Coronary artery (tissue), 2 donors: ENCODE data around the gene FLRT2.

Experiments used
- DNase-seq: peaks from one replicate; pipeline ENCODE4 v3.0.0-alpha.2; 2017; ENCODE audit warnings: low spot score
- H3K27ac ChIP-seq, 2 donors: fragments of 200-600 bp; sonication (generic); one replicate each; pipeline ENCODE4 v1.5.1; 2016 to 2019
- H3K4me3 ChIP-seq: fragments of 200-600 bp; sonication (generic); 2 replicates; pipeline ENCODE4 v1.5.1; 2016; ENCODE audit warnings: mild to moderate bottlenecking, moderate library complexity
- CTCF ChIP-seq: fragments of 200-600 bp; sonication (generic); IDR thresholded peaks from one replicate; pipeline ENCODE4 v1.5.1; 2019; ENCODE audit warnings: antibody characterized with exemption

The FLRT2 gene

DNA sequence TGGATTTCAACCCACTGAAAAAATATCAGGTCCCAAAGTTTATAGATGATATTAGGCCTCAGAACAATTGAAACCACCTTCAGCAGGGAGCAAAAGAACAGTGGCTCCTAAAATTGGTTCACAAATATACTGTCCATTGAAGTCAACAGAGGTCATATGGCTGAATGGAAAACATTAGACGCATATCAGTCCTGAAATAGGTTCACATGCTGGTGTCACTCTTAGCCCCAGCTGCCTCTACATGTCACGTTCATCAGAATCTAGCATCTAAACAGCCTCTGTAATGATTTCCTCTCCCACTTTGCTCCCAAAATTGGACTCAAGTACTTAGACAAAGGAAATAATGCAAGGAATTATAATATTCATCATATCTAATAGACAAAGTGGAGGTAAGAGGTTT lies 8.7 kb downstream of the FLRT2 start:
- no peak for DNase-seq
- Histone ChIP-seq H3K27ac (peak overlapping the region in 1 of 2 donors; percentile 9), H3K4me3 (no peak overlapping the region)
- no peak for TF ChIP-seq CTCF

DNA sequence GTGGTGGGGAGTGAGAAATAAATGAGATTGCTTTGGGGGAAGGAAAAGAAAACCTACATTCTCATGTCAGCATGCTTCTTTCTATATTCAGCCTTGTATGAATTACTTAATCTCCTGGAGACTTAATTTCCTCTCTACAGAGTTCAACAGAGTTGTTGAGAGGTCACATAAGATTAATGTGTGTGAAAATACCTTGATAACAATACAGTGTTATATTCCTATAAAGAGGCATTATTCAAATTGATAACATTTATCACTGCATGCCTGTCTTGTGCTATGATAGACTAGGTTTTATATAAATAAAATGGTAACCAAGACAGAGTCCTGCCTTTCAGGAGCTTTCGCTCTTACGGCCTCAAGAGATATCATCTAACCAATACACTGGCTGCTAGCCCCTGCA lies 9.6 kb downstream of the FLRT2 start:
- DNase-seq, result no peak
- H3K4me3 ChIP-seq, result no peak overlapping the region
- no peak overlapping the region for H3K27ac ChIP-seq
- no peak for TF ChIP-seq CTCF

- H3K4me3 ChIP-seq, result no peak overlapping the region
- H3K27ac ChIP-seq, result no peak overlapping the region
- DNase-seq, result no peak
- TF ChIP-seq CTCF, result no peak
Observed at GRCh38 chr14:85542623-85543022, 12.7 kb downstream of the FLRT2 start.

- DNase-seq, result no peak
- Histone ChIP-seq H3K4me3 (no peak overlapping the region), H3K27ac (no peak overlapping the region)
- no peak for TF ChIP-seq CTCF
Observed at GRCh38 chr14:85545738-85546137, 15.8 kb downstream of the FLRT2 start.

DNA sequence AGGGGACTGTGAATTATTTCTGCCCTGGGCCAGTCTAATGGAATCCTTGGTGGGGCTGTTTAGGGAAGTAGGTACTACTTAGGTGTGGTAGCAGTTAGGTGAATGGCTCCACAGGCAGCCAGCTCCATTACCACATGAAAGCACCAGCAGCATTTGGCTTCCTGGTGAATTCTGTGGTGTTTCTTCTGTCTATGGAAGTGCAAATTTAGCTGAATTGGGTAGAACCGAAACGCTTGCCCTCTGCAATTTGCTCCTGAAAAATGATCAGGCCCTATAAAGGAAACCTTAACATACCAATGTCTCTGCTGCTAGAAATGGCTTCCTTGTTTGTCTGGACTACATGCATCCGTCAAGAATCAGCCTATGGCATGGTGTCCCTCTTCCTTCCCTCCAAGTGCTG lies 16.4 kb downstream of the FLRT2 start:
- H3K27ac ChIP-seq, result no peak overlapping the region
- no peak for DNase-seq

DNA sequence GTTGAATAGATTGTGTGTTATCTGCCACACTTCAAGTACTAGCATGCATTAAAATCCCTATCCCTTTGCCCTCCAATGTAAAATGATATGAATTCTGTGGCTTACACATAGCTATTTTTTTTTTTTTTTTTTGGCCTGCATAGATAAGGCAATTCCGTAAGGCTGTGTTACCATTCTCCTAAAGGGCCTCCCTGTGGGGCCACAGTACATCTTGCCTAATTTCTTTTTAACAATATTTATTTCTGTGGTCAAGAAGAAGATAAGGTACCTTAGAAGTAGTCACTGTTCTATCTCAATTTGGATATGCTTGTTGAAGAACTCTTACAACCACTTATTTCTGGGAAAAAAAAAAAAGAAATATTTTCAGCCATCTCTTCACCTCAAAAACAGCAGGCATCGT lies 19.8 kb downstream of the FLRT2 start:
- H3K4me3 ChIP-seq, result no peak overlapping the region
- no peak for DNase-seq
- no peak overlapping the region for H3K27ac ChIP-seq
- TF ChIP-seq CTCF, result no peak

More for the DNA sequence above, 16.4 kb downstream of the FLRT2 start:
- no peak for TF ChIP-seq CTCF
- H3K4me3 ChIP-seq, result no peak overlapping the region

GRCh38 chr14:85554106-85554505 lies 24.2 kb downstream of the FLRT2 start:
- no peak for DNase-seq
- TF ChIP-seq CTCF, result no peak
- Histone ChIP-seq H3K4me3 (no peak overlapping the region), H3K27ac (no peak overlapping the region)
